Muscle layer of duodenum (tissue), 2 donors: ENCODE results near the gene ZNF627.

Source experiments
- H3K27ac ChIP-seq: one replicate; pipeline ENCODE4 v1.7.0; 2013; ENCODE audit warnings: mild to moderate bottlenecking, low read length
- H3K27me3 ChIP-seq: one replicate; pipeline ENCODE4 v1.7.0; 2013; ENCODE audit warnings: low read depth, mild to moderate bottlenecking, control low read depth, low read length
- H3K36me3 ChIP-seq, 2 donors: one replicate each; pipeline ENCODE4 v1.7.0; 2013; ENCODE audit warnings: low read length in 2 of 2, control low read depth in 1 of 2, mild to moderate bottlenecking in 1 of 2; ENCODE audit not compliant: insufficient read depth in 2 of 2, control insufficient read depth in 1 of 2
- H3K4me1 ChIP-seq, 2 donors: one replicate each; pipeline ENCODE4 v1.7.0; 2013; ENCODE audit warnings: low read length in 2 of 2, mild to moderate bottlenecking in 2 of 2, control low read depth in 1 of 2, moderate library complexity in 1 of 2; ENCODE audit not compliant: insufficient read depth in 2 of 2, control insufficient read depth in 1 of 2
- H3K4me3 ChIP-seq, 2 donors: one replicate each; pipeline ENCODE4 v1.7.0; 2013; ENCODE audit warnings: low read length in 2 of 2, low read depth in 1 of 2, mild to moderate bottlenecking in 1 of 2
- H3K9me3 ChIP-seq, 2 donors: one replicate each; pipeline ENCODE4 v1.7.0; 2013; ENCODE audit warnings: low read length in 2 of 2, control low read depth in 1 of 2, mild to moderate bottlenecking in 1 of 2; ENCODE audit not compliant: control insufficient read depth in 1 of 2
- donor health status: healthy.

Gene ZNF627

DNA sequence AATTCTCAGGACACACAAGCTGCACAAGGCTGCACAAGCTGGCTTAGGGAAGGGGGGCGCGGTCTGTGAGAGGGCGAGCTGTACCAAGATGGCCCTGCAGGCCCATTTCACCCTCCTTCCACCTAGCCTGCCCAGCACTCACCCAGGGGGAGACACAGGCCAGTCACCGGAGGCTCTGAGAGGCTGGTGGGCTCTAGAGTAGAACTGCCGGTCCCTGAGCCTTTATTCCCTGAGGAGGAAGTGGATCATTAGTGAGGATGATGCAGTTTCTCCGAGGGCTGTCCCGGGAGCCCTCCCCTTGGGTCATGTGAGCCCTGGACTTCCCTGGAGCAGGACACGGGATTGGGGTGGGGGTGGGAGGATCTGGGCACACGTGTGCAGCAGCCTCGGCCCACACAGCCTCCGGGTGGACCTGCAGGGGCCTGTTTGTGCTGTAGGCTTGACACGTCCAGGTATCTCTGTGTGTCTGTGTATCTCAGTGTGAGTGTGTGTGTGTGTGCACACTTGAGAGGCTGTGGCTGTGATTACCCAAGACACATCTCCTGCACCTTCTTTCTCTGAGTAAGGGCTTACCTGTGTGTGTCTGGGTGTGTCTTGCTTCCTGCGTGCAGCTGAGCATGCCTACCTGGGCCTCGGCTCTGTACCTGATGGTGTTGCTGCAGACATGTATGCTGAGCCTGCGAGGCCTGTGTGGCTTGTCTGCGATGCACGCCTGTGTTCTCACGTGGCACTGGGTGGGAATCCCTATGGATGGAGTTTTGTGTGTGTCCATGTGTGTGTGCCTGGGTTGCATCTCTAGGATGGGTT lies 19.6 kb upstream of the ZNF627 start, which contains the start of gene ACP5:
TSS of gene ACP5 (minus strand) at position 195 of the 807 bp plus-strand sequence. CDS start 328 bp downstream, outside the sequence.
- peaks cover 0 to 11% of the 10 kb centered on the region in 2 donors for H3K4me1 ChIP-seq
- H3K36me3 ChIP-seq = no peaks in the 10 kb centered on the region
- H3K9me3 ChIP-seq = no peaks in the 10 kb centered on the region
- H3K4me3 ChIP-seq = peak within 1 kb of the TSS; percentile 42 to 56
- H3K27ac ChIP-seq = no peak within 1 kb of the TSS
- no peaks in the 10 kb centered on the region for H3K27me3 ChIP-seq

GRCh38 chr19:11578258-11579142 lies 18.8 kb upstream of the ZNF627 start:
- Histone ChIP-seq H3K27ac (no peak overlapping the region), H3K4me1 (peaks cover 0 to 11% of the 10 kb centered on the region in 2 donors), H3K27me3 (no peaks in the 10 kb centered on the region), H3K4me3 (peak overlapping the region; percentile 42 to 56), H3K36me3 (no peaks in the 10 kb centered on the region), H3K9me3 (no peaks in the 10 kb centered on the region)

DNA sequence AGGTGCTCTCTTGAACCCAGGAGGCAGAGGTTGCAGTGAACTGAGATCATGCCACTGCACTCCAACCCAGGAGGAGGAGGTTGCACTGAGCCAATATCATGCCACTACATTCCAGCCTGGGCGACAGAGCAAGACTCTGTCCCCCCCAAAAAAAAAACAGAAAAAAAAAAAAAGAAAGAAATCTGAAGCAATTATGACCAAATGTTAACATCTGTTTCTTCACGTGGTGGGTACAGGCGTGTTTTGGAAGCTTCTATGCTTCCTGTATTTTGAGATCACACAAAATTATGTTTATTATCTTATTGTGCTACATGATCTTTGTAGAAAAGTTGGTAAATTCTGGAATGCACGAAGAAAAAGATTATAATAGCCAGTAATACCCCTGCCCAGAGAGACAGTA lies 17.2 kb upstream of the ZNF627 start:
- Histone ChIP-seq H3K9me3 (no peaks in the 10 kb centered on the region), H3K27me3 (no peaks in the 10 kb centered on the region), H3K4me1 (peaks cover 0 to 11% of the 10 kb centered on the region in 2 donors), H3K4me3 (no peak overlapping the region), H3K36me3 (no peaks in the 10 kb centered on the region), H3K27ac (no peak overlapping the region)

DNA sequence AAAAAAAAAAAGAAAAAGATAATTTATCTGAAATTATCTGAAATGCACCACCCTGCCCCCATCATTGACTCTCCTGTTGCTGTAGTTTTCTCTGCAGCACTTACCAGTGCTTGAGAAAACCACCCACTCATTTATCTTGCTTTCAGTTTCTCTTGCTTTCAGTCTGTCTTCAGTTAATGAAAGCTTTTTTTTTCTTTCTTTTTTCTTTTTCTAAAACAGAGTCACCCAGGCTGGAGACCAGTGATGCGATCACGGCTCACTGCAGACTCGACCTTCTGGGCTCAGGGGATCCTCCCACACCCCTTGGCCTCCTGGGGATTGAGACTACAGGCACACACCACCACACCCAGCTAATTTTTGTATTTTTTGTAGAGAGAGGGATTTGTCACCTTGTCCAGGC lies 15.5 kb upstream of the ZNF627 start:
- Histone ChIP-seq H3K4me1 (peaks cover 0 to 11% of the 10 kb centered on the region in 2 donors), H3K36me3 (no peaks in the 10 kb centered on the region), H3K27ac (peak overlapping the region; percentile 51), H3K4me3 (no peak overlapping the region), H3K9me3 (no peaks in the 10 kb centered on the region), H3K27me3 (no peaks in the 10 kb centered on the region)

DNA sequence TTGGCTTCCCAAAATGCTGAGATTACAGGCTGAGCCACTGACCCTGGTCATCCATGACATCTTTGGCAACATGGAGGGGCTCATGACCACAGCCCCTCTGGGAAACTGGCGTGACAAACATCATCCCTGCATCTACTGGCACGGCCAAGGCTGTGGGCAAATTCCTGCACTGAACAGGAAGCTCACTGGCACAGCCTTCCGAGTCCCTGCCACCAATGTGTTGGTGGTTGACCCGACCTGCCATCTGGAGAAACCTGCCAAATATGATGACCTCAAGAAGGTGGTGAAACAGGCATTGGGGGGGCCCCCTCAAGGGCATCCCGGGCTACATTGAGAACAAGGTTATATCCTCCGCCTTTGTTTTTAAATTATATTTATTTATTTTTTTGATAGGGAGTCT lies 11.0 kb upstream of the ZNF627 start:
- no peaks in the 10 kb centered on the region for H3K36me3 ChIP-seq
- H3K9me3 ChIP-seq = no peaks in the 10 kb centered on the region
- H3K4me3 ChIP-seq = no peak overlapping the region
- no peaks in the 10 kb centered on the region for H3K27me3 ChIP-seq
- no peaks in the 10 kb centered on the region for H3K4me1 ChIP-seq
- no peak overlapping the region for H3K27ac ChIP-seq

DNA sequence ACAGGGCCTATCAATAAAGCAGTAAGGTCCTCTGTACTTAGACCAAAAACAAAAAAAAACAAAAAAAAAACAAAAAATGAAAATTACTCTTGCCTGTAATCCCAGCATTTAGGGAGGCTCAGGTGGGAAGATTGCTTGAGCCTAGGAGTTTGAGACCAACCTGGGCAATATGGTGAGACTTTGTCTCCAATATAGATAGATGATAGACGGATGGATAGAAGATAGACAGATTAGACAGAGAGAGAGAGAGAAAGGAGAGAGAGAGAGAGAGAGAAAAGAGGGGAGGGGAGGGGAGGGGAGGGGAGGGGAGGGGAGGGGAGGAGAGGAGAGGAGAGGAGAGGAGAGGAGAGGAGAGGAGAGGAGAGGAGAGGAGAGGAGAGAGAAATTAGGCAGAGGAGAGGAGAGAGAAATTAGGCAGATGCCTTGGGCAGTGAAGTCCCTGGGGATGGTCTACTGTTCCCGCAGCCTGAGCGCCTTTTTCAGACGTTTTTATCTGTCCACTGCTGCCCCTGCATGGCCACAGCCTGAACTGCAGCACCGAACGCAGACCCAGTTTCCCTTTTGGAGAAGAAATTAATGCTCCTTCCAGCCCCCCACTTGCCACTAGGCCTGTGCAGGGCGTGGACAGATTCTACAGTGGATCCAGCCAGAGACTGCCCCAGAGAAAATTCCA lies 9.8 kb upstream of the ZNF627 start:
- no peaks in the 10 kb centered on the region for H3K27me3 ChIP-seq
- H3K36me3 ChIP-seq = no peaks in the 10 kb centered on the region
- H3K4me1 ChIP-seq = no peaks in the 10 kb centered on the region
- no peaks in the 10 kb centered on the region for H3K9me3 ChIP-seq
- no peak overlapping the region for H3K4me3 ChIP-seq
- H3K27ac ChIP-seq = no peak overlapping the region

- H3K9me3 ChIP-seq = no peaks in the 10 kb centered on the region
- no peak overlapping the region for H3K27ac ChIP-seq
- no peaks in the 10 kb centered on the region for H3K27me3 ChIP-seq
- no peaks in the 10 kb centered on the region for H3K36me3 ChIP-seq
- H3K4me1 ChIP-seq = no peaks in the 10 kb centered on the region
- H3K4me3 ChIP-seq = no peak overlapping the region
These were observed 9.2 kb upstream of the ZNF627 start for GRCh38 chr19:11587975-11588631.

GRCh38 chr19:11594084-11594483 lies 3.2 kb upstream of the ZNF627 start:
- Histone ChIP-seq H3K9me3 (no peaks in the 10 kb centered on the region), H3K36me3 (no peaks in the 10 kb centered on the region), H3K27me3 (no peaks in the 10 kb centered on the region), H3K27ac (no peak overlapping the region), H3K4me3 (no peak overlapping the region), H3K4me1 (peaks cover 3 to 12% of the 10 kb centered on the region in 2 donors)

- H3K4me1 ChIP-seq = peaks cover 3 to 14% of the 10 kb centered on the region in 2 donors
- H3K9me3 ChIP-seq = no peaks in the 10 kb centered on the region
- H3K4me3 ChIP-seq = no peak overlapping the region
- no peaks in the 10 kb centered on the region for H3K36me3 ChIP-seq
- H3K27ac ChIP-seq = no peak overlapping the region
- no peaks in the 10 kb centered on the region for H3K27me3 ChIP-seq
These were observed 1.1 kb upstream of the ZNF627 start for GRCh38 chr19:11596156-11596555.

- Histone ChIP-seq H3K36me3 (no peaks in the 10 kb centered on the region), H3K27me3 (no peaks in the 10 kb centered on the region), H3K27ac (peak overlapping the region; percentile 79), H3K9me3 (no peaks in the 10 kb centered on the region), H3K4me1 (peaks cover 3 to 14% of the 10 kb centered on the region in 2 donors), H3K4me3 (peak overlapping the region; percentile 83 to 91)
These were observed 810 bp downstream of the ZNF627 start for GRCh38 chr19:11598103-11598483.
